GM23338 (cell line): Measurements from ENCODE around the gene GRAMD1C. TPM values are rescaled to one million over a fixed set of nuclear protein-coding genes. Genes with fewer than 3 reads are reported as not detected.

Experiments used
- ATAC-seq: fragments of 200-7000 bp; cut with Tn5 transposase; 3 replicates; pipeline ENCODE4 v1.9.1; 2020
- DNase-seq: peaks from one replicate; pipeline ENCODE4 v3.0.0-alpha.2; 2015; ENCODE audit warnings: low spot score
- H2AFZ ChIP-seq: fragments of 200-600 bp; sonication (generic); 2 replicates; pipeline ENCODE4 v1.8.0; 2016; ENCODE audit warnings: antibody characterized with exemption, mild to moderate bottlenecking, moderate library complexity
- H3F3A ChIP-seq: fragments of 200-600 bp; sonication (generic); replicated peaks from 2 replicates; pipeline ENCODE4 v1.8.0; 2017; ENCODE audit warnings: antibody characterized with exemption, mixed run types, low read depth
- H3K27ac ChIP-seq: fragments of 200-600 bp; sonication (generic); 2 replicates; pipeline ENCODE4 v1.6.1; 2016; ENCODE audit warnings: low read depth
- H3K27me3 ChIP-seq: fragments of 200-600 bp; sonication (generic); 2 replicates; pipeline ENCODE4 v1.8.0; 2016; ENCODE audit warnings: mild to moderate bottlenecking, mixed run types, moderate library complexity; ENCODE audit not compliant: insufficient read depth
- H3K36me3 ChIP-seq: fragments of 200-600 bp; sonication (generic); 2 replicates; pipeline ENCODE4 v1.8.0; 2016; ENCODE audit warnings: mild to moderate bottlenecking; ENCODE audit not compliant: insufficient read depth
- H3K4me1 ChIP-seq: fragments of 200-600 bp; sonication (generic); 2 replicates; pipeline ENCODE4 v1.8.0; 2016; ENCODE audit warnings: mild to moderate bottlenecking, moderate library complexity; ENCODE audit not compliant: insufficient read depth
- H3K4me2 ChIP-seq: fragments of 200-600 bp; sonication (generic); 2 replicates; pipeline ENCODE4 v1.7.1; 2017; ENCODE audit warnings: mixed run types
- H3K4me3 ChIP-seq: fragments of 200-600 bp; sonication (generic); 2 replicates; pipeline ENCODE4 v1.6.1; 2016; ENCODE audit warnings: mixed run types
- H3K79me2 ChIP-seq: fragments of 200-600 bp; sonication (generic); replicated peaks from 2 replicates; pipeline ENCODE4 v1.8.0; 2017; ENCODE audit warnings: mild to moderate bottlenecking; ENCODE audit not compliant: insufficient read depth
- H3K9me2 ChIP-seq: fragments of 200-600 bp; sonication (generic); 2 replicates; pipeline ENCODE4 v1.8.0; 2017; ENCODE audit not compliant: insufficient read depth
- H4K20me1 ChIP-seq: fragments of 200-600 bp; sonication (generic); replicated peaks from 2 replicates; pipeline ENCODE4 v1.8.0; 2017; ENCODE audit warnings: mild to moderate bottlenecking; ENCODE audit not compliant: insufficient read depth
- H3K27ac Mint-ChIP-seq: 2 replicates; pipeline ENCODE4 v1.8.0; 2020; ENCODE audit warnings: inconsistent platforms, mild to moderate bottlenecking, moderate library complexity, mixed read lengths
- H3K27me3 Mint-ChIP-seq: 3 replicates; pipeline ENCODE4 v1.8.0; 2022; ENCODE audit warnings: low read depth, mild to moderate bottlenecking, moderate library complexity, mixed read lengths, inconsistent platforms; ENCODE audit not compliant: insufficient read depth, poor library complexity
- H3K36me3 Mint-ChIP-seq: 3 replicates; pipeline ENCODE4 v1.8.0; 2021; ENCODE audit warnings: low read depth, mild to moderate bottlenecking, inconsistent platforms, moderate library complexity, mixed read lengths
- H3K4me1 Mint-ChIP-seq: 3 replicates; pipeline ENCODE4 v1.8.0; 2020; ENCODE audit warnings: mild to moderate bottlenecking, inconsistent platforms, mixed read lengths
- H3K4me3 Mint-ChIP-seq: 3 replicates; pipeline ENCODE4 v1.8.0; 2021; ENCODE audit warnings: moderate library complexity, mild to moderate bottlenecking, inconsistent platforms, mixed read lengths
- H3K9me3 Mint-ChIP-seq: 3 replicates; pipeline ENCODE4 v1.8.0; 2020; ENCODE audit warnings: moderate library complexity, mild to moderate bottlenecking, inconsistent platforms, mixed read lengths
- POLR2AphosphoS5 ChIP-seq: IDR thresholded peaks from 2 replicates; pipeline ENCODE4 v1.6.1; 2016; ENCODE audit warnings: antibody characterized with exemption, low read depth
- ZNF114 ChIP-seq: fragments of 250-450 bp; sonication (Bioruptor Pico); IDR thresholded peaks from 2 replicates; pipeline ENCODE4 v1.5.0; 2020; ENCODE audit warnings: mild to moderate bottlenecking, moderate library complexity
- ZNF331 ChIP-seq: fragments of 250-450 bp; sonication (Bioruptor Pico); IDR thresholded peaks from 2 replicates; pipeline ENCODE4 v1.5.0; 2020; ENCODE audit warnings: low read depth, mild to moderate bottlenecking, moderate library complexity
- polyA plus RNA-seq: library from polyadenylated mRNA; unstranded; fragments of >200 nt; fragmentation: Nextera tagmentation; extraction: Ambion mirVana; gene quantifications from 2 replicates; pipeline ENCODE4 v1.2.1, GENCODE V29; 2016
- total RNA-seq: library from RNA; depleted of rRNA; stranded (reverse); fragments of >200 nt; shearing (Covaris generic); gene quantifications from 2 replicates; pipeline ENCODE4 v1.2.3, GENCODE V29; 2014; rRNA removed
- TF ChIP-seq, protein P1 (sequence below): IDR thresholded peaks from 2 replicates; pipeline ENCODE4 v1.6.1; 2016; ENCODE audit warnings: antibody characterized with exemption

Gene GRAMD1C
- total and polyA plus RNA-seq, 2 experiments from 2014 or later, result 3.3 to 3.6 TPM

DNA sequence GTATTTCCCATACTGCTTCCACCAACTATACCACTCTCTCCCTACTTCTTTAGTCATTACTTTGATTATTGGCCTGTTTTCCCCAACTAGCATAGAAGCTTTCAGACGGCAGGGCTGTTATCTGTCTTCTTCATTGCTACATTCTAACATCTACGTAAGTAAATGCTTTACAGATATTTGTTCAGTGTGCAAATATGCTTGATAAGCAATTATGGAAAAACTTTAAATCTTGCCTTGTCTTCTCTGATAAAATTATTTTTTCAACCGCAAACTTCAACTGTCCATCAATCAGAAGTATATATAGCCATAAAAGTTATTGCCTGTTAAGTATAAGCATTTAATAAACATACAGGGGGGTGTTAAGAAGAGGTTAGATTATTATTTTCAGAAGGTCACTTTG, 145.0 kb downstream of the GRAMD1C start (continued):
- TF ChIP-seq ZNF114 (CRISPR knock-in tag) (no peak), ZNF331 (CRISPR knock-in tag) (no peak), POLR2AphosphoS5 (no peak)
- TF ChIP-seq, protein P1, sequence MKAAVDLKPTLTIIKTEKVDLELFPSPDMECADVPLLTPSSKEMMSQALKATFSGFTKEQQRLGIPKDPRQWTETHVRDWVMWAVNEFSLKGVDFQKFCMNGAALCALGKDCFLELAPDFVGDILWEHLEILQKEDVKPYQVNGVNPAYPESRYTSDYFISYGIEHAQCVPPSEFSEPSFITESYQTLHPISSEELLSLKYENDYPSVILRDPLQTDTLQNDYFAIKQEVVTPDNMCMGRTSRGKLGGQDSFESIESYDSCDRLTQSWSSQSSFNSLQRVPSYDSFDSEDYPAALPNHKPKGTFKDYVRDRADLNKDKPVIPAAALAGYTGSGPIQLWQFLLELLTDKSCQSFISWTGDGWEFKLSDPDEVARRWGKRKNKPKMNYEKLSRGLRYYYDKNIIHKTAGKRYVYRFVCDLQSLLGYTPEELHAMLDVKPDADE, result no peak

DNA sequence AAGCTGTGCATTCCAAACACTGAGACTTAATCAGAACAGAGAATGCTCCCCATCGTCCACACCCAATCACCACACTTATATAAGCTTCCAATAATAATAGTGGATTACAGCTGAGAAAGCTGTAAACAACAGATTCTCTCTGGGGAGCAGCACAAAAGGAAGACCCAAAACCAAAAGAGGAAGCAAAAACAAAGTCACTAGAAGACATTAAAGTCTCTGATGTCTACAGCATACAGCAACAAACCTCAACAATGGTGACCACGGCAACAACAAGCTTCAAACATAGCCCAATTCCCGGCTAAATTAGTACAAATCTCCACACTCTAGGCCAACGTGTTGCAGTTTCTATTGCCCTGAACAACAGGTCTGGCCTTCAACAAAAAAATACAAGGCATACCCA, 147.0 kb downstream of the GRAMD1C start:
- Histone ChIP-seq H3K36me3 (no peaks in the 10 kb centered on the region), H2AFZ (peak overlapping the region; percentile 88; the same call in 1 of the 2 replicates), H3K4me3 (no peak overlapping the region), H3K27ac (no peak overlapping the region), H3K79me2 (no peaks in the 10 kb centered on the region), H3K9me2 (peaks cover 9% of the 10 kb centered on the region; the same call in 1 of the 2 replicates), H4K20me1 (no peaks in the 10 kb centered on the region), H3K27me3 (no peaks in the 10 kb centered on the region), H3F3A (no peaks in the 10 kb centered on the region), H3K4me1 (no peaks in the 10 kb centered on the region), H3K4me2 (no peak overlapping the region)
- no peak for TF ChIP-seq ZNF114 (CRISPR knock-in tag)
- no peak for TF ChIP-seq POLR2AphosphoS5
- no peaks in the 10 kb centered on the region for H3K9me3 Mint-ChIP-seq
- ATAC-seq (no peak), DNase-seq (peak; percentile 17)
- no peaks in the 10 kb centered on the region for H3K36me3 Mint-ChIP-seq
- no peaks in the 10 kb centered on the region for H3K4me1 Mint-ChIP-seq
- H3K27me3 Mint-ChIP-seq, result no peaks in the 10 kb centered on the region
- H3K4me3 Mint-ChIP-seq, result no peak overlapping the region
- no peak overlapping the region for H3K27ac Mint-ChIP-seq

Other genes starting within 250 kb of the GRAMD1C start
- 22.0 and 23.5 TPM in 2 replicates for gene USF3, start 142.1 kb upstream of the GRAMD1C start, total RNA-seq
- 10.1 and 11.7 TPM in 2 replicates for gene USF3, start 142.1 kb upstream of the GRAMD1C start, polyA plus RNA-seq
- gene NAA50, start 92.5 kb upstream of the GRAMD1C start, total RNA-seq, result 219 and 260 TPM in 2 replicates
- gene NAA50, start 92.5 kb upstream of the GRAMD1C start, polyA plus RNA-seq, result 78.7 and 103 TPM in 2 replicates
- gene ATP6V1A, start 91.8 kb upstream of the GRAMD1C start, total RNA-seq, result 80.8 and 87.3 TPM in 2 replicates
- 34.8 and 38.0 TPM in 2 replicates for gene ATP6V1A, start 91.8 kb upstream of the GRAMD1C start, polyA plus RNA-seq
- 14.5 and 14.8 TPM in 2 replicates for gene ZDHHC23, start 109.2 kb downstream of the GRAMD1C start, total RNA-seq
- gene ZDHHC23, start 109.2 kb downstream of the GRAMD1C start, polyA plus RNA-seq, result 2.7 and 3.5 TPM in 2 replicates
- 0.89 and 2.0 TPM in 2 replicates for gene CCDC191, start 217.7 kb downstream of the GRAMD1C start, total RNA-seq
- gene CCDC191, start 217.7 kb downstream of the GRAMD1C start, polyA plus RNA-seq, result 1.5 and 2.9 TPM in 2 replicates
- 49.4 and 66.5 TPM in 2 replicates for gene QTRT2, start 217.9 kb downstream of the GRAMD1C start, total RNA-seq
- gene QTRT2, start 217.9 kb downstream of the GRAMD1C start, polyA plus RNA-seq, result 32.3 and 37.9 TPM in 2 replicates